ENCODE results near the gene PYROXD2. TPM values are rescaled to one million over a fixed set of nuclear protein-coding genes. Genes with fewer than 3 reads are reported as not detected.

The PYROXD2 gene
- total and polyA plus RNA-seq, 10 of the 15 experiments (the other 5 are each of a cell fraction or from before 2014, with no cell fraction given), result 4.8 to 15.8 (median 11.1) TPM

GRCh38 chr10:98361131-98362025 lies 53.6 kb downstream of the PYROXD2 start (continued):
- TF ChIP-seq CREM (IDR thresholded peaks at IDR 0.05; ENCODE audit: low read depth) (peak; percentile 45; the same call in 1 of the 2 replicates), EED (IDR thresholded peaks at IDR 0.05; ENCODE audit: low read depth) (peak; percentile 72), FOS (IDR thresholded peaks at IDR 0.05; ENCODE audit: borderline replicate concordance, extremely low read depth, insufficient read length) (no peak), IKZF1 (conservative IDR thresholded peaks at IDR 0.05) (0 out of 2 replicates have a peak, but pooled peaks have one; percentile 19), CREB1 (IDR thresholded peaks at IDR 0.05; ENCODE audit: low read depth) (no peak; the same call in 1 of the 2 replicates), TCF12 (IDR thresholded peaks at IDR 0.05; ENCODE audit: low read depth, low read length) (0 out of 2 replicates have a peak, but pooled peaks have one; percentile 23), ATF2 (IDR thresholded peaks at IDR 0.05; ENCODE audit: low read length) (peak; percentile 28; the same call in 1 of the 2 replicates), CBFB (IDR thresholded peaks at IDR 0.05; ENCODE audit: low read depth) (peak; percentile 59), MLLT1 (IDR thresholded peaks at IDR 0.05) (no peak)

All from GM12878 (cell line).